H9 (cell line): ENCODE data around the gene HSP90B1. TPM values are rescaled to one million over a fixed set of nuclear protein-coding genes. Genes with fewer than 3 reads are reported as not detected.

Experiments
- DNase-seq: peaks from one replicate; pipeline ENCODE4 v3.0.0-alpha.2; 2017
- H2AFZ ChIP-seq: one replicate; pipeline ENCODE4 v1.6.1; 2013; ENCODE audit warnings: mild to moderate bottlenecking, low read length, control low read depth, moderate library complexity
- H2AK5ac ChIP-seq: 2 replicates; pipeline ENCODE4 v1.6.1; 2013; ENCODE audit warnings: low read length, control low read depth, mixed read lengths; ENCODE audit not compliant: insufficient read length
- H2BK120ac ChIP-seq: one replicate; pipeline ENCODE4 v1.6.1; 2013; ENCODE audit warnings: low read depth, mild to moderate bottlenecking, low read length, control low read depth, inconsistent platforms; ENCODE audit not compliant: poor library complexity, severe bottlenecking
- H2BK12ac ChIP-seq: 2 replicates; pipeline ENCODE4 v1.6.1; 2013; ENCODE audit warnings: low read length, control low read depth, mixed read lengths, low read depth; ENCODE audit not compliant: insufficient read length
- H2BK15ac ChIP-seq: 2 replicates; pipeline ENCODE4 v1.6.1; 2013; ENCODE audit warnings: low read depth, low read length, control low read depth
- H2BK20ac ChIP-seq: one replicate; pipeline ENCODE4 v1.6.1; 2013; ENCODE audit warnings: low read depth, mild to moderate bottlenecking, low read length, control low read depth, inconsistent platforms; ENCODE audit not compliant: poor library complexity, severe bottlenecking
- H2BK5ac ChIP-seq: 2 replicates; pipeline ENCODE4 v1.6.1; 2013; ENCODE audit warnings: low read length, control low read depth, mixed read lengths; ENCODE audit not compliant: insufficient read length
- H3K14ac ChIP-seq: 2 replicates; pipeline ENCODE4 v1.6.1; 2013; ENCODE audit warnings: low read length, control low read depth; ENCODE audit not compliant: insufficient read depth
- H3K18ac ChIP-seq: 2 replicates; pipeline ENCODE4 v1.6.1; 2013; ENCODE audit warnings: low read depth, mild to moderate bottlenecking, mixed read lengths, low read length, control low read depth; ENCODE audit not compliant: insufficient read length
- H3K23ac ChIP-seq: 2 replicates; pipeline ENCODE4 v1.6.1; 2013; ENCODE audit warnings: low read length, control low read depth, mixed read lengths, low read depth; ENCODE audit not compliant: insufficient read length
- H3K23me2 ChIP-seq: 2 replicates; pipeline ENCODE4 v1.6.1; 2013; ENCODE audit warnings: low read depth, mild to moderate bottlenecking, mixed read lengths, low read length, control low read depth; ENCODE audit not compliant: insufficient read length, poor library complexity, severe bottlenecking
- H3K27ac ChIP-seq: 2 replicates; pipeline ENCODE4 v1.5.1; 2013; ENCODE audit warnings: low read length, control low read depth, mixed read lengths, low read depth; ENCODE audit not compliant: insufficient read length
- H3K27me3 ChIP-seq: 2 replicates; pipeline ENCODE4 v1.6.1; 2013; ENCODE audit warnings: low read length, control low read depth, inconsistent platforms; ENCODE audit not compliant: insufficient read depth
- H3K4ac ChIP-seq: 2 replicates; pipeline ENCODE4 v1.6.1; 2013; ENCODE audit warnings: low read depth, mild to moderate bottlenecking, control low read depth, inconsistent platforms, low read length, moderate library complexity
- H3K4me1 ChIP-seq: 2 replicates; pipeline ENCODE4 v1.6.1; 2013; ENCODE audit warnings: low read length, control low read depth, inconsistent platforms; ENCODE audit not compliant: insufficient read depth
- H3K4me2 ChIP-seq: 2 replicates; pipeline ENCODE4 v1.6.1; 2013; ENCODE audit warnings: low read length, control low read depth, mixed read lengths; ENCODE audit not compliant: insufficient read length, insufficient read depth
- H3K56ac ChIP-seq: 2 replicates; pipeline ENCODE4 v1.6.1; 2013; ENCODE audit warnings: low read depth, mild to moderate bottlenecking, mixed read lengths, low read length, control low read depth; ENCODE audit not compliant: insufficient read length
- H3K79me1 ChIP-seq: 2 replicates; pipeline ENCODE4 v1.6.1; 2013; ENCODE audit warnings: low read depth, mild to moderate bottlenecking, moderate library complexity, low read length, control low read depth, inconsistent platforms; ENCODE audit not compliant: insufficient read depth, poor library complexity, severe bottlenecking
- H3K79me2 ChIP-seq: 2 replicates; pipeline ENCODE4 v1.6.1; 2013; ENCODE audit warnings: low read length, control low read depth, inconsistent platforms; ENCODE audit not compliant: insufficient read depth
- H3K9ac ChIP-seq: 2 replicates; pipeline ENCODE4 v1.6.1; 2013; ENCODE audit warnings: low read length, control low read depth, mixed read lengths; ENCODE audit not compliant: insufficient read length; ENCODE audit errors: extremely low read depth
- H3K9me3 ChIP-seq: one replicate; pipeline ENCODE4 v1.6.1; 2013; ENCODE audit warnings: low read depth, low read length, inconsistent platforms; ENCODE audit not compliant: control insufficient read depth
- H3T11ph ChIP-seq: one replicate; pipeline ENCODE4 v1.6.1; 2013; ENCODE audit warnings: mild to moderate bottlenecking, low read length, control low read depth, inconsistent platforms
- H4K20me1 ChIP-seq: one replicate; pipeline ENCODE4 v1.6.1; 2013; ENCODE audit not compliant: control insufficient read depth, insufficient read length, insufficient read depth
- H4K5ac ChIP-seq: 2 replicates; pipeline ENCODE4 v1.6.1; 2013; ENCODE audit warnings: low read depth, mild to moderate bottlenecking, mixed read lengths, low read length, control low read depth; ENCODE audit not compliant: insufficient read length
- H4K8ac ChIP-seq: replicated peaks from 2 replicates; pipeline ENCODE4 v1.6.1; 2013; ENCODE audit warnings: low read length, control low read depth, mixed read lengths, low read depth; ENCODE audit not compliant: insufficient read length
- H4K91ac ChIP-seq: 2 replicates; pipeline ENCODE4 v1.6.1; 2013; ENCODE audit warnings: low read depth, mild to moderate bottlenecking, moderate library complexity, mixed read lengths, low read length, control low read depth; ENCODE audit not compliant: insufficient read length
- H3K27ac Mint-ChIP-seq, 3 experiments: 2 replicates in 2 of 3; 3 replicates in 1 of 3; pipeline ENCODE4 v1.8.0; 2020 to 2021; ENCODE audit warnings: mixed read lengths in 3 of 3, mild to moderate bottlenecking in 1 of 3, moderate library complexity in 1 of 3
- H3K27me3 Mint-ChIP-seq: 2 replicates; pipeline ENCODE4 v1.8.0; 2021; ENCODE audit warnings: low read depth, mild to moderate bottlenecking, moderate library complexity, mixed read lengths
- H3K36me3 Mint-ChIP-seq, 3 experiments: 2 replicates in 2 of 3; 3 replicates in 1 of 3; pipeline ENCODE4 v1.8.0; 2020 to 2021; ENCODE audit warnings: low read depth in 3 of 3, mixed read lengths in 3 of 3; ENCODE audit not compliant: insufficient read depth in 1 of 3
- H3K4me1 Mint-ChIP-seq, 2 experiments: 2 replicates each; pipeline ENCODE4 v1.8.0; 2020; ENCODE audit warnings: mixed read lengths in 2 of 2
- H3K4me3 Mint-ChIP-seq, 2 experiments: 2 replicates in 1 of 2; 3 replicates in 1 of 2; pipeline ENCODE4 v1.8.0; 2020 to 2021; ENCODE audit warnings: mild to moderate bottlenecking in 2 of 2, mixed read lengths in 2 of 2, moderate library complexity in 1 of 2
- H3K9me3 Mint-ChIP-seq, 2 experiments: 2 replicates in 1 of 2; 3 replicates in 1 of 2; pipeline ENCODE4 v1.8.0; 2020; ENCODE audit warnings: mild to moderate bottlenecking in 2 of 2, mixed read lengths in 2 of 2, moderate library complexity in 1 of 2
- CTCF ChIP-seq: fragments of 200-600 bp; sonication (generic); conservative IDR thresholded peaks from 3 replicates; pipeline ENCODE4 v1.8.0; 2021; ENCODE audit warnings: antibody characterized with exemption, mild to moderate bottlenecking
- WGBS: extraction: QIAGEN DNeasy Blood & Tissue Kit; methylation state at CpG from one replicate; pipeline ENCODE4 v1.1.7; 2013; ENCODE audit warnings: missing lambda C conversion rate, low lambda C conversion rate, mixed read lengths; ENCODE audit not compliant: insufficient read length; ENCODE audit errors: extremely low coverage; 5-methylcytosine and 5-hydroxymethylcytosine counted together
- total RNA-seq: library from RNA; stranded (reverse); gene quantifications from 2 replicates; pipeline ENCODE4 v1.2.1, GENCODE V29; 2021

HSP90B1 gene
- total RNA-seq, 1 experiment from 2014 or later: 737 TPM

GRCh38 chr12:103886195-103886797, 43.9 kb upstream of the HSP90B1 start:
- H2BK15ac ChIP-seq: no peak overlapping the region
- no peak overlapping the region for H3K9ac ChIP-seq
- no peak overlapping the region for H3K18ac ChIP-seq
- H3K23me2 ChIP-seq: no peaks in the 10 kb centered on the region
- H3K9me3 ChIP-seq: no peaks in the 10 kb centered on the region
- H4K20me1 ChIP-seq: no peaks in the 10 kb centered on the region
- no peak overlapping the region for H4K5ac ChIP-seq
- no peaks in the 10 kb centered on the region for H3K4me1 ChIP-seq
- H3K79me2 ChIP-seq: no peaks in the 10 kb centered on the region
- TF ChIP-seq CTCF: no peak
- H3K27me3 ChIP-seq: no peaks in the 10 kb centered on the region
- no peak overlapping the region for H2AK5ac ChIP-seq
- WGBS: no CpG with 5 or more reads among the region's 4 CpGs
- Mint-ChIP-seq H3K4me3 (no peak overlapping the region), H3K4me1 (0 out of 4 replicates have a peak, but pooled peaks cover 0 to 2% of the 10 kb centered on the region in 2 experiments), H3K9me3 (no peaks in the 10 kb centered on the region), H3K27ac (peak overlapping the region in 1 of 3 experiments; percentile 10; a peak in 1 of 7 replicates), H3K27me3 (no peaks in the 10 kb centered on the region; the same call in none of the 2 replicates), H3K36me3 (no peaks in the 10 kb centered on the region)
- H3K79me1 ChIP-seq: no peaks in the 10 kb centered on the region
- H2BK20ac ChIP-seq: no peak overlapping the region
- no peak overlapping the region for H2BK12ac ChIP-seq
- no peak overlapping the region for H2BK120ac ChIP-seq
- H3T11ph ChIP-seq: no peak overlapping the region
- no peak overlapping the region for H2BK5ac ChIP-seq
- H3K14ac ChIP-seq: no peak overlapping the region
- H3K56ac ChIP-seq: no peak overlapping the region
- no peak overlapping the region for H3K4me2 ChIP-seq
- no peak overlapping the region for H4K8ac ChIP-seq
- no peak for DNase-seq
- no peak overlapping the region for H3K23ac ChIP-seq
- no peak overlapping the region for H2AFZ ChIP-seq
- H3K4ac ChIP-seq: no peak overlapping the region
- H3K27ac ChIP-seq: no peak overlapping the region
- H4K91ac ChIP-seq: no peak overlapping the region
